HEK293T (cell line): Measurements from ENCODE around the gene ZNF415.

Source experiments
- ARNT ChIP-seq: fragments of 450-650 bp; IDR thresholded peaks from 2 replicates; pipeline ENCODE4 v1.6.1; 2017; ENCODE audit warnings: mild to moderate bottlenecking
- ELF4 ChIP-seq: fragments of 450-650 bp; IDR thresholded peaks from 2 replicates; pipeline ENCODE4 v1.6.1; 2017; ENCODE audit warnings: antibody characterized with exemption
- FOXA1 ChIP-seq: fragments of 450-650 bp; IDR thresholded peaks from 2 replicates; pipeline ENCODE4 v1.6.1; 2016; ENCODE audit warnings: mild to moderate bottlenecking
- FOXK2 ChIP-seq: fragments of 450-650 bp; IDR thresholded peaks from 2 replicates; pipeline ENCODE4 v1.6.1; 2016; ENCODE audit warnings: mild to moderate bottlenecking
- FOXM1 ChIP-seq: fragments of 450-650 bp; IDR thresholded peaks from 2 replicates; pipeline ENCODE4 v1.6.1; 2017; ENCODE audit warnings: mild to moderate bottlenecking, borderline replicate concordance
- NFRKB ChIP-seq: fragments of 450-650 bp; IDR thresholded peaks from 2 replicates; pipeline ENCODE4 v1.6.1; 2016; ENCODE audit warnings: mild to moderate bottlenecking, moderate library complexity
- SP1 ChIP-seq: fragments of 450-650 bp; IDR thresholded peaks from 2 replicates; pipeline ENCODE4 v1.6.1; 2017
- SUZ12 ChIP-seq: fragments of 450-650 bp; IDR thresholded peaks from 2 replicates; pipeline ENCODE4 v1.6.1; 2016; ENCODE audit warnings: mild to moderate bottlenecking
- TARDBP ChIP-seq: fragments of 450-650 bp; IDR thresholded peaks from 2 replicates; pipeline ENCODE4 v1.6.1; 2016
- TF ChIP-seq, protein P1 (sequence below): fragments of 450-650 bp; IDR thresholded peaks from 2 replicates; pipeline ENCODE4 v1.6.1; 2016

- no peak for TF ChIP-seq SP1
- TF ChIP-seq ELF4: no peak
- TF ChIP-seq FOXK2: no peak
- TF ChIP-seq ARNT: no peak
- TF ChIP-seq, protein P1, sequence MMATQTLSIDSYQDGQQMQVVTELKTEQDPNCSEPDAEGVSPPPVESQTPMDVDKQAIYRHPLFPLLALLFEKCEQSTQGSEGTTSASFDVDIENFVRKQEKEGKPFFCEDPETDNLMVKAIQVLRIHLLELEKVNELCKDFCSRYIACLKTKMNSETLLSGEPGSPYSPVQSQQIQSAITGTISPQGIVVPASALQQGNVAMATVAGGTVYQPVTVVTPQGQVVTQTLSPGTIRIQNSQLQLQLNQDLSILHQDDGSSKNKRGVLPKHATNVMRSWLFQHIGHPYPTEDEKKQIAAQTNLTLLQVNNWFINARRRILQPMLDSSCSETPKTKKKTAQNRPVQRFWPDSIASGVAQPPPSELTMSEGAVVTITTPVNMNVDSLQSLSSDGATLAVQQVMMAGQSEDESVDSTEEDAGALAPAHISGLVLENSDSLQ: no peak
- no peak for TF ChIP-seq TARDBP
- TF ChIP-seq FOXA1: no peak
- no peak for TF ChIP-seq FOXM1
- TF ChIP-seq SUZ12: no peak
- no peak for TF ChIP-seq NFRKB
These were observed 14.9 kb upstream of the ZNF415 start for GRCh38 chr19:53147645-53148044.
